ENCODE results near the gene CLEC3B. TPM values are rescaled to one million over a fixed set of nuclear protein-coding genes. Genes with fewer than 3 reads are reported as not detected.

CLEC3B gene
- total RNA-seq (2022; extraction: Qiagen RNA extraction) = not detected in 5 replicates

GRCh38 chr3:45026038-45026437 lies at the start of gene CLEC3B:
Gene CLEC3B, plus strand, starts transcription at chr3:45026303. Its CDS starts 60 bp downstream, at chr3:45026363.

Other genes starting within 250 kb of the CLEC3B start
- 6.7 to 11.9 TPM (median 10.4 TPM) in 5 replicates for gene TMEM42, start 164.4 kb upstream of the CLEC3B start, total RNA-seq (2022; extraction: Qiagen RNA extraction)
- 0.03 to 0.10 TPM (median 0.04 TPM) in 5 replicates for gene TGM4, start 151.7 kb upstream of the CLEC3B start, total RNA-seq (2022; extraction: Qiagen RNA extraction)
- gene ZDHHC3, start 50.1 kb upstream of the CLEC3B start, total RNA-seq (2022; extraction: Qiagen RNA extraction) = 37.8 to 40.0 TPM (median 39.3 TPM) in 5 replicates
- gene EXOSC7, start 50.1 kb upstream of the CLEC3B start, total RNA-seq (2022; extraction: Qiagen RNA extraction) = 44.5 to 54.2 TPM (median 47.4 TPM) in 5 replicates
- 10.5 to 12.8 TPM (median 12.0 TPM) in 5 replicates for gene CDCP1, start 120.1 kb downstream of the CLEC3B start, total RNA-seq (2022; extraction: Qiagen RNA extraction)
- 10.9 to 20.7 TPM (median 18.7 TPM) in 5 replicates for gene TMEM158, start 200.0 kb downstream of the CLEC3B start, total RNA-seq (2022; extraction: Qiagen RNA extraction)

Measured in A549 treated with CORT108297 at 1 μM for 4 hours (cell line).